ENCODE results near the gene ANKH. TPM values are rescaled to one million over a fixed set of nuclear protein-coding genes. Genes with fewer than 3 reads are reported as not detected.

Gene ANKH
- polyA plus RNA-seq, 3 donors = 2.4 to 6.3 (median 3.1) TPM

DNA sequence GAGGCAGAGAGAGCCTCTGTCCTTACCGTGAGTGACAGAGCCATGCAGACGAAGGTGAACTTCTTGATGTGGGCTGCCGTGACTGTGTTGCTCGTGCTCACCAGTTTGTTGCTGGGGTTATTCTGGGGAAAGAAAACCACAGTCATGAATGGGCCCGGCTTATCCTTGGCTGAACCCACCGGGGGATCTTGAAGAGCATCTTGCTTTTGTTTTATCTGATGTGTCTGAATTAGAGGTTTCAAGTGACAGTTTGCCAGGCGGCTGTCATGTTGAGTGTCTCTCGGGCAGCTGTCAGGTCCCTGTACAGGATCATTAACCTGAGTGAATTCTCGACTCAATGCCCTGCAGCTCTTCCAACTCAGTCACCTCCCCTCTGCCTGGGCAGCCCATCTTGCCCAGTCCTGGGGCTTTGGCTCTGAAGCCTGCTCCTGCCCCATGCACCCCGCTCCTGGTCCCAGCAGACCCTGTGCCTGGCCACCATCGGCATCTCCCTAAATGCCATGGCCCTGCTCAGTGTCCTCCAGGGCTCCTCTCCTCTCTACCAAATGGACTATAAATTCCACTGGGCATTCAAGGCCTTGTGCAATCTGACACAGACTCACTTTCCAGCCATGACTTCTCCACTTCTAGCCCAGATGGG lies 129.7 kb downstream of the ANKH start:
- H3K4me1 Mint-ChIP-seq = peaks cover 14% of the 10 kb centered on the region
- no peaks in the 10 kb centered on the region for H3K79me2 ChIP-seq (ENCODE audit: insufficient read depth, low read length)
- H3K4me2 ChIP-seq (replicated peaks; ENCODE audit: extremely low read depth, low read length, poor library complexity, severe bottlenecking) = no peak overlapping the region
- H3K9me3 ChIP-seq (replicated peaks in 1 of 2; ENCODE audit: control insufficient read depth in 1 of 2, insufficient read depth in 1 of 2, low read length in 2 of 2) = no peaks in the 10 kb centered on the region
- intact Hi-C loops (cut with micrococcal nuclease) = no loop called here
- TF ChIP-seq CTCF (IDR thresholded peaks at IDR 0.05) = no peak
- H3K36me3 Mint-ChIP-seq = peaks cover 0 to 4% of the 10 kb centered on the region in 2 donors
- H3K9ac ChIP-seq (ENCODE audit: insufficient read depth, low read length, poor library complexity, severe bottlenecking) = no peak overlapping the region
- DNase-seq = no peak
- WGBS (ENCODE audit: insufficient coverage) = 97% methylated on average over 11 of the region's 11 CpGs
- no peaks in the 10 kb centered on the region for H3K9me3 Mint-ChIP-seq
- H3K4me3 Mint-ChIP-seq = no peak overlapping the region
- H3K27me3 ChIP-seq (ENCODE audit: control insufficient read depth in 2 of 2, insufficient read depth in 2 of 2, low read length in 2 of 2) = no peaks in the 10 kb centered on the region
- no peak overlapping the region for H3K27ac Mint-ChIP-seq
- H3K36me3 ChIP-seq (replicated peaks in 1 of 2; ENCODE audit: control insufficient read depth in 1 of 2, insufficient read depth in 2 of 2, low read length in 2 of 2) = no peaks in the 10 kb centered on the region
- no peak overlapping the region for H2AFZ ChIP-seq (ENCODE audit: insufficient read depth, low read depth, low read length, poor library complexity, severe bottlenecking)
- H3K4me1 ChIP-seq (ENCODE audit: control insufficient read depth in 1 of 2, insufficient read depth in 2 of 2, low read length in 2 of 2) = peaks cover 3 to 13% of the 10 kb centered on the region in 2 donors
- no peak overlapping the region for H3K4me3 ChIP-seq (replicated peaks in 1 of 3; ENCODE audit: low read depth in 2 of 3, low read length in 3 of 3)
- no peaks in the 10 kb centered on the region for H4K20me1 ChIP-seq (ENCODE audit: insufficient read depth, low read length)
- peaks cover 0 to 2% (median 1%) of the 10 kb centered on the region in 3 donors for H3K27me3 Mint-ChIP-seq (ENCODE audit: low read depth in 3 of 3)
- H3K27ac ChIP-seq (ENCODE audit: low read depth in 1 of 2, low read length in 2 of 2) = no peak overlapping the region

GRCh38 chr5:14741131-14741530 lies 130.4 kb downstream of the ANKH start:
- TF ChIP-seq CTCF (IDR thresholded peaks at IDR 0.05) = no peak
- Histone ChIP-seq H3K79me2 (ENCODE audit: insufficient read depth, low read length) (no peaks in the 10 kb centered on the region), H3K4me1 (ENCODE audit: control insufficient read depth in 1 of 2, insufficient read depth in 2 of 2, low read length in 2 of 2) (peaks cover 3 to 13% of the 10 kb centered on the region in 2 donors), H3K9ac (ENCODE audit: insufficient read depth, low read length, poor library complexity, severe bottlenecking) (no peak overlapping the region), H2AFZ (ENCODE audit: insufficient read depth, low read depth, low read length, poor library complexity, severe bottlenecking) (no peak overlapping the region), H3K4me2 (replicated peaks; ENCODE audit: extremely low read depth, low read length, poor library complexity, severe bottlenecking) (no peak overlapping the region), H3K36me3 (replicated peaks in 1 of 2; ENCODE audit: control insufficient read depth in 1 of 2, insufficient read depth in 2 of 2, low read length in 2 of 2) (no peaks in the 10 kb centered on the region), H3K9me3 (replicated peaks in 1 of 2; ENCODE audit: control insufficient read depth in 1 of 2, insufficient read depth in 1 of 2, low read length in 2 of 2) (no peaks in the 10 kb centered on the region), H3K27ac (ENCODE audit: low read depth in 1 of 2, low read length in 2 of 2) (no peak overlapping the region), H3K4me3 (replicated peaks in 1 of 3; ENCODE audit: low read depth in 2 of 3, low read length in 3 of 3) (no peak overlapping the region), H3K27me3 (ENCODE audit: control insufficient read depth in 2 of 2, insufficient read depth in 2 of 2, low read length in 2 of 2) (no peaks in the 10 kb centered on the region), H4K20me1 (ENCODE audit: insufficient read depth, low read length) (no peaks in the 10 kb centered on the region)
- intact Hi-C loops (cut with micrococcal nuclease) = no loop called here
- H3K4me1 Mint-ChIP-seq = peaks cover 19% of the 10 kb centered on the region
- H3K4me3 Mint-ChIP-seq = no peak overlapping the region
- WGBS (ENCODE audit: insufficient coverage) = 86% methylated on average over 7 of the region's 13 CpGs
- DNase-seq = no peak
- peaks cover 2 to 4% of the 10 kb centered on the region in 2 donors for H3K36me3 Mint-ChIP-seq
- peaks cover 0 to 3% (median 0%) of the 10 kb centered on the region in 7 donors for H3K9me3 Mint-ChIP-seq
- no peak overlapping the region for H3K27ac Mint-ChIP-seq
- peaks cover 0 to 2% (median 1%) of the 10 kb centered on the region in 3 donors for H3K27me3 Mint-ChIP-seq (ENCODE audit: low read depth in 3 of 3)
